Fibroblast of gingiva (primary cell): ENCODE results near the gene CDK19.
"Not testable (repeated sequence)": the region's sequence is repeated elsewhere in the genome, so short reads cannot be mapped to it uniquely, and the experiment has no call there.

Experiments
- DNase-seq: peaks from one replicate; pipeline ENCODE4 v3.0.0-alpha.2; 2011; ENCODE audit warnings: low read depth

The CDK19 gene

GRCh38 chr6:110620065-110620464 is 195.2 kb downstream of the CDK19 start:
- DNase-seq, result no peak

GRCh38 chr6:110619275-110619908 is 195.9 kb downstream of the CDK19 start:
- no peak for DNase-seq

- DNase-seq, result no peak
Measured at GRCh38 chr6:110618591-110619267, 196.5 kb downstream of the CDK19 start.

DNA sequence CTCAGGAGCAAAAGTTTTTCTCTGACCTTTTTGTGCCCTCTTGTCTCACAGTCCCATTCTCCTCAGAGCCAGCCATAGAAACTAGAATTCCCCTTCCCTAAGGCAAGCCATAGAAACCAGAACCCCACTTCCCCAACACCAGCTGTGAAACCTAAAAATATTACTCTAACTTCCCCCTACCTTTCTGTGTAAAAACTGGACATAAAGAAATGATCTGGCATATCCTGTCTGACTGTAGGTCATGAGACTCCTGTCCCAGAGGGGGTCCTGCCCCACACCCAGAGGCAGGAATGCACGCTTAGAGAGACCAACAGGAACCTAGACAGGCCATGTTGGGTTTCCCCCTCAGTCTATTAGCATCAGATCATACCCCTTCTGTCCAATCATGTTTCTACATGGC is 198.2 kb downstream of the CDK19 start:
- DNase-seq, result no peak

DNA sequence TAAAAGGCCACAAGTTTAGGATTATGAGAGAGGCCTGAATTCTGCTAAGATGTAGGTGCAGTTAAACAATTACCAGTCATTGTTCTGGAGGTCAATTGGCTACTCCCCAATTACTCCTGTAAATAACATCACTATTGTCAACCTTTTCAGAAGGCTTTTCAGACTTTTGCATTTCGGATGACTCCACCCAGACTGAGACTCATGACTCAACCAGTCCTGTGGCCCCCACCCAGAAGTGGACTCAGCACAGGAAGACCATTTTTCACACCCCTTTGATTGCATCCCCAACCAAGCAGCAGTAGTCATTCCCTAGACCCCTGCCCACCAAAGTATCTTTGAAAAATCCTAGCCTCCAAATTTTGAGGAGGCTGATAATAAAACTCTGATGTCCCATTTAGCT is 199.5 kb downstream of the CDK19 start:
- DNase-seq, result no peak

DNA sequence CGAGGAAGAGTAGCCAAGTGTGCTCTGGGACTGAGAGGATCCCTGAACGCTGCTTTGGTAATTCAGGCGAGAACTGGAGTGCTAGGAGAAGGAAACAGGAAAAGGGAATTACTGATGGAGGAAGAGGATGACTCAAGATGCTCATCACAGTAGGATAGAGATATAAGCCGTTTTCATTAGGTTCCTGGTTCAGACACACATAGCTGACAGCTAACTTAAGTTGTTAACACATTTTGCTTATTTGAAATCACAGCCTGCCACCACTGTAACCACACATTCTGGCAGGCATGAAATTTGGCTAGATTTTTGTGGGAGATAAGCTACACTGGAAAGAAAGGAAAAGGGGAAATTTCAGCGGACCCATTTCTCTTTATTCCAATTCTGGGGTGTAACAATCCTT is 200.7 kb downstream of the CDK19 start:
- no peak for DNase-seq

- DNase-seq, result no peak
Measured at GRCh38 chr6:110614106-110614505, 201.2 kb downstream of the CDK19 start.

- DNase-seq, result peak; percentile 14
Measured at GRCh38 chr6:110613356-110613755, 201.9 kb downstream of the CDK19 start.

DNA sequence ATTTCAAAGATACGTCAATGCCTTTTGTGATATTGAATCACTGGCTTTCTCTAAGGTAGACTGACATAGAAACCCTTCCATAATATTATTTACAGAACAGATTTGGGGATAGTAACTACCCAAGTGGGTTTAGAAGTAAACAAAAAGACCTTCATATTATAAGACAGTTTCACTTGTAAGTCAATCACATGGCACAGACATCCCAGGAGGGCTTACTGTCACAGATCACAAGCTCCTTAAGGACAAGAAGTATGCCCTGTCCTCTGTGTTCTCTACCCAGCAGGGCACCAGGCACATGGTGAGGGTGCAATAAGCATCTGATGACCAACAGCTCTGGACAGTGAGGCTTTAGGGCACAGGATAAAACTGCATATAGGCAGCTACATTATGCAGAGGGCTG is 203.0 kb downstream of the CDK19 start:
- DNase-seq, result no peak

DNA sequence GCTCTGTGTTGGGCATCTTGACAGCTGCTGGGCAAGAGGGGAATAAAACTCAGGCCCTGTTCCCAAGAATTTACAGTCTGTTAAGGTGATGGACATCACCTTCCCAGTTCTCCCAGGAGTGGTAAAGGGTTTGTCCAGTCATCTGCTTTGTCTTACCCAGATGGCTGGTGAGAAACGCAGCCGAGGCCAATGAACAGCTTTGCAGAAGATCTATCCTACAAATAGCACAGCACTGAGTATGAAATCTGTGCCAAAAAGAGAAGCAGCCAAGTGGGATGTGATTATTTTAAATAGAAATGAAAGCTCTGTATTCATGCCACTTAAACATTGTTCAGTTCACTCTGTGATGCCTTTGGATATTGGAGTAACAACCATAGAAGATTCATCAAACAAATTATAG is 206.2 kb downstream of the CDK19 start:
- no peak for DNase-seq

GRCh38 chr6:110608151-110608550 is 207.1 kb downstream of the CDK19 start:
- no peak for DNase-seq

- DNase-seq, result no peak
Measured at GRCh38 chr6:110606151-110606550, 209.1 kb downstream of the CDK19 start.

GRCh38 chr6:110600640-110601039 is 214.6 kb downstream of the CDK19 start:
- not testable (repeated sequence) for DNase-seq

DNA sequence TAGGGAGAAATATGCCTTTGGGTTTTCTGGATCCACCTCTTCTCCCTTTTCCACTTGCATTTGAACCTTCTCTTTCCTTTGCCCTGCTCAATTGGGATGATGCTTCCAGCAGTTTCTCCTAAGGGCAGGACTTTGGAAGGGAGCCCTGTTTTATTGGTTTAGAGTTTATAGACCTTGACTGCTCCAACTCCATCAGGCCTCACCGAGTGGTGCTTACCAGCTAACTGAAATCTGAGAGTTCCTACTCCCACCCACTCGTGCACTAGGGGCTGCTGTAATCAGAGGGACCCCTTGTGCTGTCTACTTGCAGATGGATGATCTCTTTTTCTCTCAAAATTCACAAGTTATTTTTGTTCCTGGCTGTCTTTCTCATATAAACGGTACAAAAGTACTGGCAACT is 217.5 kb downstream of the CDK19 start:
- DNase-seq, result no peak

DNA sequence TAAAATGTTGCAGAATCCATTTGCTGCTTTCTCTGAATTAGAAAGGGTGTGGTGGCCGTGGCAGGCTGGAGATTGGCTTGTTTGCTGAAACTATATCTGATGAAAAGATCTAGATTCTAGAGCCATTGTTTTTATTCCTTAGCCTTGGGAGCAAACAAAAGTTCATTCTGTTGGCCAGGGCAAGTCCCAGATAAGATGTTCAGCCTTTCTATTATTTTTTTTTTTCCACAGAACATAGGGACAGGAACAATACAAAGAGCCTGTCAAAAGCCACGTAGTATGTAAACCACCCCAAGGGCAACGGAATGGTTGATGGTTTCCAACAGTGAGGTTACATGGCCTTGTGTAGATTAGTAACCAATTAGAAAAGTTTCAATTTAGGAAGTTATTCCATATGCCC is 218.9 kb downstream of the CDK19 start:
- no peak for DNase-seq

- no peak for DNase-seq
Measured at GRCh38 chr6:110595112-110595511, 220.2 kb downstream of the CDK19 start.

DNA sequence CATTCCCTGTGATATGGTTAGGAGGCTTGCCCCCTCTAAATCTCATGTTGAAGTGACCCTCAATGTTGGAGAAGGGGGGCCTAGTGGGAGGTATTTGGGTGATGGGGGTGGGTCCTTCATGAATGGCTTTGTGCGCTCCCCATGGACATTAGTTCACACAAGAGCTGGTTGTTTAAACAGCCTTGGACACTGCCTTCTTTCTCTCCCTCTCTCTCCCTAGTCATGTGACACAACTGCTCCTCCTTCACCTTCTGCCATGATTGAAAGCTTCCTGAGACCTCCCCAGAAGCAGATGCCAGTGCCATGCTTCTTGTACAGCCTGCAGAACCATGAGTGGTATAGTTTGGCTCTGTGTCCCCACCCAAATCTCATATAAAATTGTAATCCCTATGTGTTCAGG is 221.6 kb downstream of the CDK19 start:
- no peak for DNase-seq

DNA sequence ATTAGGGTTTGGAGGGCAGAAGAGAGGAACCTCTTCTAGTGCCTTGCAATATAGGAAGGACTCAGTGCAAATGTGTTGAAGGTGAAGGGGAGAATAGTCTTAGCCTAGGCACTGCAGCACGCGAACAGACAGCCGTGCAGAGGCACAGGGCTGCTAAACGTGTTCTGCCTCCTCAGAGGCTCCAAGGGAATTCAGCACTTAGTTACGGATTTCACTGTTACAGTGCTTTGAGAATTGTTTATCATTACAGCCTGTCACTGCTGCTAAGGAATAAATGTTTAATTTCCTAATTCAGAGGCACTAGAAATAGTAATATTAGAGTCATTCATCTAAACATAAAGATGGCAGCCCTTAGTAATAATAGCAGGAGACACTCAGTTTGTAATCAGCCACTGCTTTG is 222.5 kb downstream of the CDK19 start:
- no peak for DNase-seq

GRCh38 chr6:110590821-110591351 is 224.4 kb downstream of the CDK19 start:
- DNase-seq, result no peak

DNA sequence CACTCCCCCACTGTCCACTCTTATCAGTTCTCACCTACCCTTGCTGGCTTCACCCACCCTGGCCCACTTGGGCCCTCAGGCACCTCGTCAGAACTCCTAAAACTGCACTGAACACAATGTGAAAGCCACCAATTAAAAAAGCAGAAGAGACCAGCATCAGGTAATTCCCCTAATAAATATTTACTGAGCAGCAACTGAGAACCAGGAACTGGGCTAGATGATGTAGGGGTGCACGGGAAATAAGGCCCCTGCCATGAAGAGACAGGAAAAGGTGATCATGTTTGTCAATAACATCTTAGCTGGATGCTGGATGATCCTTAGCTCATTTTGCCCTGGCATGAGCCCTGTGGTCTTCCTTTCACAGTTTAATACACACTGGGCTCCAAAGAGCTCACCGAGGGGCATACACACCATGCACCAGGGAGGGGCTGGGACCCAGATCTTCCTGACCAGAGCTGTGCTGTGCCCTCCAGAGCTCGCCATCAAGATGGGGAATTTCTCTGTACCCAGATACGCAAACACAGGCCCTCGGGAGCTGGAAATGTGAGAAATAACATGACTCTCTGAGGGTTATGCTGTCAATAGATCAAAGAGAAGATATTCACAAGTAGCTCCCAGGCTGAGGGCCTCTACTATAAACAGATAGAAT is 225.3 kb downstream of the CDK19 start:
- no peak for DNase-seq

DNA sequence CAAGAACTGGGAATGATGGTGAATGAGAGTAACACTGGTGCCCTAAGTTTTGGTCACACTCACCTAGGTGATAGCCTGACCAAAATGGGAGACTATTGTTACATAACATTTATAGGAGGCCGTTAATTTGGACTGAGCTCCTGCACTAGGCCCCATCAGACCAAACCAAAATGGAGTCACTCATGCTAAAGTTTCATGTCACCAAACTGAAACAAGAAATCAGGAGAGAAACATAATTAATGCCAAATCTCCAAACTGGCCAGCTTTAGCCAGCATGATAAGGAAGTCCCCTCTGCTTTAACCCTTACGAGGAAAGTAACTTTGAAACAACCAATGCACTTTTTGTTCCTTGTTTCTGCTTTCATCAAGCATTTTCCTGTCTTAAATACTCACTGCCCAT is 227.9 kb downstream of the CDK19 start:
- no peak for DNase-seq

DNA sequence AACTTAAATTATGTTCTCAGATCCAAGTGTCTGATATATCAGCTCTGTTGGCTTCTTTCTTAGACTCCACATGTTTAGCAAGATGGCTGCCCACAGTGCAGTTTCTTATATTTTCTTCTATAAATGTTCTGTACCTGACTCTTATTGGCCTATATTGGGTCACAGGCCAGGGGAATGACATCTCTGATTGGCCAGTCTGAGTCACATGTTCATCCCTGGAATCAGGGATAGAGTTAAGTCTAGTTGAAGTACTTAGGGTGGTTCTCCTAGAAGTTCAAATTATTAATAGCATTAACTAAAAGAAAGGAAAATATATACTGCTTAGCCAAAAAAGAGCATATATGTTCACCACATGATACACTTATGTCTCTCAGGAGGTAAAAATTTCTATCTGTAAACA is 233.6 kb downstream of the CDK19 start:
- DNase-seq, result no peak

- not testable (repeated sequence) for DNase-seq
Measured at GRCh38 chr6:110577596-110578167, 237.6 kb downstream of the CDK19 start.
